Measurements from ENCODE around the gene EEFSEC. TPM values are rescaled to one million over a fixed set of nuclear protein-coding genes. Genes with fewer than 3 reads are reported as not detected.

EEFSEC gene
- total RNA-seq, 4 donors from 2014 or later: 11.7 to 23.0 (median 14.9) TPM

- ATAC-seq (ENCODE audit: low FRiP score) (no peak), DNase-seq (ENCODE audit: low spot score) (no peak)
- TF ChIP-seq, protein P1, sequence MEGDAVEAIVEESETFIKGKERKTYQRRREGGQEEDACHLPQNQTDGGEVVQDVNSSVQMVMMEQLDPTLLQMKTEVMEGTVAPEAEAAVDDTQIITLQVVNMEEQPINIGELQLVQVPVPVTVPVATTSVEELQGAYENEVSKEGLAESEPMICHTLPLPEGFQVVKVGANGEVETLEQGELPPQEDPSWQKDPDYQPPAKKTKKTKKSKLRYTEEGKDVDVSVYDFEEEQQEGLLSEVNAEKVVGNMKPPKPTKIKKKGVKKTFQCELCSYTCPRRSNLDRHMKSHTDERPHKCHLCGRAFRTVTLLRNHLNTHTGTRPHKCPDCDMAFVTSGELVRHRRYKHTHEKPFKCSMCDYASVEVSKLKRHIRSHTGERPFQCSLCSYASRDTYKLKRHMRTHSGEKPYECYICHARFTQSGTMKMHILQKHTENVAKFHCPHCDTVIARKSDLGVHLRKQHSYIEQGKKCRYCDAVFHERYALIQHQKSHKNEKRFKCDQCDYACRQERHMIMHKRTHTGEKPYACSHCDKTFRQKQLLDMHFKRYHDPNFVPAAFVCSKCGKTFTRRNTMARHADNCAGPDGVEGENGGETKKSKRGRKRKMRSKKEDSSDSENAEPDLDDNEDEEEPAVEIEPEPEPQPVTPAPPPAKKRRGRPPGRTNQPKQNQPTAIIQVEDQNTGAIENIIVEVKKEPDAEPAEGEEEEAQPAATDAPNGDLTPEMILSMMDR (IDR thresholded peaks at IDR 0.05): no peak
Observed at GRCh38 chr3:128398586-128398985, 245.3 kb downstream of the EEFSEC start.

DNA sequence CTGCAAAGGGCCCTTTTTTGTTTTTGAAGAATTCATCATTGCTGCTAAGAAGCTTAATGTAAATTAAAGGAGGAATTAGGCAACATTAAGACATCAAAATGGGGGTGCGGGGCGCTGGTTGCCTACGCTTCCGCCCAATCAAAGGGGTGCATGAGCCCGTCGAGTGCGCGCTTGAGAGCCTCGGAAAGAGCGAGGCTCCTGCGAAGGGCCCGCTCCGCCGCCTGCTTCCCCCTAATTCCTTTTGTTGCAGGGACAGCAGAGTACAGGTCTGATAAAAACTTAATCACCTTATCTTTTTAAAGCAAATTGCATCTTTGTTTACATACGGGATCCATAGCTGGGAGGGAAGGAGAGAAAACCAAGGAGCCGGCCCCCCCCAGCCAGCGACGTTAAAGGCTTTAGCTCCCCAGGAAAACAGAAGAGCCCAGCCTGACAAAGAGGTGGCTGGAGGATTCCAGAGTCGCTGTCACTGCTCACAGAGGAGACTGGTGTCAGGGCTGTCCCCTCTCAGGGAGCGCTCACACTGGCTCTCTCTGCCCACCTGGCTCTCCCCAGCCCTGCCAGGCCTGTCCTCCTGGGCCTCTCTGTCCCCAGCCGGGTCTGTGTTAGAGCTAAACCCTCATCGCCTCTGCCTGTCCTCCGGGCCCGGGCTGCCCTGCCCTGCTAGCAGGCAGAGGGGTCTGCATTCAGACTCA, 246.1 kb downstream of the EEFSEC start:
- TF ChIP-seq, protein P1 (IDR thresholded peaks at IDR 0.05): no peak
- no peak for ATAC-seq (ENCODE audit: low FRiP score)
- no peak for DNase-seq (ENCODE audit: low spot score)

DNA sequence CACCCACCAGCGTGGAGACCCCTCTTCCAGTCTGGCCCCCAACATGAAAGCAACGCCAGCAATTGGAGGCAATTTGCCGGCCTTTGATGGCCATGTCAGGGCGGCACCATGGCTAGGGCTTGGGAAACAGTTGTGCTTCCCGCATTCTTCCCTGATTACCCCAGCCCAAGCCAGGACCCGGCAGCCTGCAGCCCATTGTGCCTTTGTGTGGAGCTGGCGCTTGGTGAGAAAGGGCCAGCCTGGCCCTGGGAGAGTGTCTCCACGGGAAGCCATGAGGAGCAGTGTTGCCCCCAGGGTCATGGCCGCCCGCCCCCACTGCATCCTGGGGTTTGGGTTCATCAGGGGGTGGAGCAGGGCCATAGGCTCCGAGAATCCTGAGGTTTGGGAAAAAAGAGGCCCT, 247.4 kb downstream of the EEFSEC start:
- DNase-seq (ENCODE audit: low spot score) (no peak), ATAC-seq (ENCODE audit: low FRiP score) (no peak)
- TF ChIP-seq, protein P1 (IDR thresholded peaks at IDR 0.05): no peak

DNA sequence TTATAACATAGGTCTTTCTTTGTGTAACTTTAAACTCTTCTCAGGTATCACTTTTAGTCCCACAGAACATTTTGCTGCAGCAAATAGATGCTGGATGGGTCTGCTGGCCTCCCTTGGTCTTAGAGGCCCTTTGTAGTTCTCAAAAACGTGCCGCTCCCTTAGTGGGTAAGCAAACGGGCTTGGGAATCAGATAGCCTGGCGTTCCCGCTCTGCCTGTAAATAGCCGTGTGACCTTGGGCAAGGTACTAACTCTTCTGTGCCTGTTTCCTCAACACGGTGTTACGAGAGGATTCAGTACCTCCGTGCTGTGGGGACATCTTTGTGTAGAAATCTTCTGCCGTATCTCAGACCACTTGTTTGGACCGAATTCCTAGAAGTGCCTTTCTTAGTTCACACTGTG, 249.0 kb downstream of the EEFSEC start:
- DNase-seq (ENCODE audit: low spot score) (no peak), ATAC-seq (ENCODE audit: low FRiP score) (no peak)

DNA sequence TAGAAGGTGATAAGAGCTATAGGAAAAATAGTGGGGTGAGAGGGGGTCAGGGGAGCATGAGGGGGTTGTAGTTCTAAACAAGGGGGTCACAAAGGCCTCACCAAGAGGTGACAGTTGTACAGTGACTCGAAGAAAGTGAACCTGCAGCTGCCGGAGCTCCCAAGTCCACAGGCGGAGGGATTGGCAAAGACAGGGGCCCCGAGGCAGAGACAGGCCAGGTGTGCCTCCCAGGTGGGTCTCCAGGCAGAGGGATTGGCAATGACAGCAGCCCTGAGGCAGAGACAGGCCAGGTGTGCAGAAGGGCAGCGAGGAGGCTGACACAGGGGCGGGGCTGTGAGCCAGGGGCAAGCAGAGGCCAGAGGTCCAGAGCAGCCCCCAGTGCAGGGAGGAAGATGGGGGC, 249.7 kb downstream of the EEFSEC start:
- ATAC-seq (ENCODE audit: low FRiP score) (no peak), DNase-seq (ENCODE audit: low spot score) (no peak)
- TF ChIP-seq, protein P1 (IDR thresholded peaks at IDR 0.05): no peak

More for the DNA sequence above, 249.0 kb downstream of the EEFSEC start:
- TF ChIP-seq, protein P1 (IDR thresholded peaks at IDR 0.05): no peak

DNA sequence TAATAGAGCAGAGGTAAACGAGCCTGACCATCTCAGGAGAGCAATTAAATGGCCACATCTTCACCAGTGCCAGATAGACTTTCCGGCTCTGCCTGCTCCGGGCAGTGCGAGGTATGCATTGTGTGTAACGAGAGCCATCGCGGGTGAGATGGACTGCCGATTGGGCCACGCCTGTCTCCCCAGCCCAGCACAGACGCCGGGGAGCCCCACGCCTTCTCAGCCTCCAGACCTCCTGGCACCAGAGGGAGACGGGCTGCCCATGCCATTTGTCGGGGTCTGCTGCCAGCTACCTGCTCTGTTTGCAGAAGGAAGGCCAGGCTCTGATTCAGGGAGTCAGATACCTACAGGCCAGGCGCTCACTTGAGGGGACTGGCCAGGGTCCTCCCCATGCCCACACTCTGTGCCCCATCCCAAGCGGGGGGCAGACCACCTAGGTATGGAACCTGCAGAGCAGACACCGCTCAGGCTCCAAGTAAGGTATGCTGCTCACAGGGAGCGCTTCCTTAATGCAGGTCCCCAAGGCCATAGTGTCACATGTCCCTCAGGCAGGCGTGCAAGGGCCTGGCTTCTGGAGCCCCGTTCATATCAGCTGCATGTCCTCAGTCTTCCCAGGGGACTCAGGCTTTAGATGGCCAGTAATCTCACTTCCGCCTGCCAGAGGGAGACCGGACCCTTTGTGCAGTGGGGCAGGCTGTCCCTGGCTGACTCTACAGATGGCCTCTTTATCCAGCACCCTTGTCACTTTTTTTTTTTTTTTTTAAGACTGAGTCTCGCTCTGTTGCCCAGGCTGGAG, 251.2 kb downstream of the EEFSEC start:
- ATAC-seq (ENCODE audit: low FRiP score) (no peak), DNase-seq (ENCODE audit: low spot score) (no peak)
- TF ChIP-seq, protein P1 (IDR thresholded peaks at IDR 0.05): no peak
